AG09319 (cell line): ENCODE data around the gene IFNG-AS1.

Experiments used
- DNase-seq: peaks from one replicate; pipeline ENCODE4 v3.0.0-alpha.2; 2010; ENCODE audit warnings: low read depth; ENCODE audit errors: extremely low read depth
- TF ChIP-seq, protein P1 (sequence below): IDR thresholded peaks from 2 replicates; pipeline ENCODE4 v1.5.1; 2011; ENCODE audit warnings: low read depth, mild to moderate bottlenecking, inconsistent platforms, low read length, moderate library complexity

The IFNG-AS1 gene

GRCh38 chr12:68018315-68018714 is 29.1 kb downstream of the IFNG-AS1 start:
- no peak for DNase-seq
- TF ChIP-seq, protein P1, sequence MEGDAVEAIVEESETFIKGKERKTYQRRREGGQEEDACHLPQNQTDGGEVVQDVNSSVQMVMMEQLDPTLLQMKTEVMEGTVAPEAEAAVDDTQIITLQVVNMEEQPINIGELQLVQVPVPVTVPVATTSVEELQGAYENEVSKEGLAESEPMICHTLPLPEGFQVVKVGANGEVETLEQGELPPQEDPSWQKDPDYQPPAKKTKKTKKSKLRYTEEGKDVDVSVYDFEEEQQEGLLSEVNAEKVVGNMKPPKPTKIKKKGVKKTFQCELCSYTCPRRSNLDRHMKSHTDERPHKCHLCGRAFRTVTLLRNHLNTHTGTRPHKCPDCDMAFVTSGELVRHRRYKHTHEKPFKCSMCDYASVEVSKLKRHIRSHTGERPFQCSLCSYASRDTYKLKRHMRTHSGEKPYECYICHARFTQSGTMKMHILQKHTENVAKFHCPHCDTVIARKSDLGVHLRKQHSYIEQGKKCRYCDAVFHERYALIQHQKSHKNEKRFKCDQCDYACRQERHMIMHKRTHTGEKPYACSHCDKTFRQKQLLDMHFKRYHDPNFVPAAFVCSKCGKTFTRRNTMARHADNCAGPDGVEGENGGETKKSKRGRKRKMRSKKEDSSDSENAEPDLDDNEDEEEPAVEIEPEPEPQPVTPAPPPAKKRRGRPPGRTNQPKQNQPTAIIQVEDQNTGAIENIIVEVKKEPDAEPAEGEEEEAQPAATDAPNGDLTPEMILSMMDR, result no peak

DNA sequence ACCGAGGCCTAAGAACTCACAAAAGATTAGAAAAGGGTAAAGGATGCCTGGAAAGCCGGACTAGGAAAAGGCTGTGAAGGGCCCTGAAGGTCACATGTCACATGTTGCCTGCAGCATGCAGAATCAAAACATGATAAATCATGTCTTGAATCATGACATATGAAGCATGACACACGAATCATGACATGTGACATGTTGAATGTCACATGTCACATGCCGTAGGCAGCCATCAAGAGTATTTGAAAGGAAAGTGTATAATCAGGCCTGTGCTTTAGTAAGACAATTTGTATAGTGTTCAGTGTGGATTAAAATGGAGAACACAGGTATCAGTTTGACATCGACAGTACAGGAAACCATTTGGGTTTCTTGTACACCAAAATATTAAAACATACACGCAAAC is 30.8 kb downstream of the IFNG-AS1 start:
- DNase-seq, result no peak
- TF ChIP-seq, protein P1, result no peak

DNA sequence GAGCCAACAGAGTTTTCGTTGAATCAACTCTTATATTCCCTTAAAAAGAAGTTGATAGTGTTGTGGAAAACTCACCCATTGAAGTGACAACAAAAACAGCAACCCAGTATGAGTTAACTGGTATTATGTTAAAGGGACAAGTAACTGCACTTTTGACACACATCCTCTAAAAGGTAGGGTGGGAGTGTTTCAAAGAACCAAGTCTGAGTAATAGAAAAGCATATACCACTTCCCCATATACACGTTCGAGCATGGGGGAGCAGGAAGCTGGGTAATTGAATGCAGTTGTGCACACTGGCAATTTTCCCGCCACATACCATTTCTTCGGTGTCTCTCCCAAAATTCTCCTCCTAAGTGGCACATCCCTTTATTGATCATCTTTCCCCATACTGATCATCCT is 31.5 kb downstream of the IFNG-AS1 start:
- DNase-seq, result no peak
- TF ChIP-seq, protein P1, result no peak

- TF ChIP-seq, protein P1, result no peak
- DNase-seq, result no peak
Measured at GRCh38 chr12:68028647-68029046, 39.4 kb downstream of the IFNG-AS1 start.

DNA sequence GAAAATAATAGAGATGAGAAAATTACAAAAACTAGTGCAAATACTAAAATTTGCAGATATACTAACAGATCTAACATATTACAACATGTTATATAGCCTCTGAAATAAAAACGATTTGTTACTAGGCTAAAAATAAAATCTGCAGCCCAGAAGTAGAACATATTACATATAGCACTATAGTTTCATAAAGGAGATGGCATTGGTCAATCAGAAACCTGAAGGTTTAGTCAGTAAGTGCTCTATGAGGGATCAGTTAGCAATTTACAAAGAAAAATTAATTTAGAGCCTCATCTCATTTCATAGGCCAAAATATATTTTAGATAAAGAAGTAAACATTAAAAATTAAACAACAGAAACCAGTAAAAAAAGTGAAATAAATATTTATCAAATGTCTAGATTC is 41.0 kb downstream of the IFNG-AS1 start:
- TF ChIP-seq, protein P1, result no peak
- DNase-seq, result no peak

- DNase-seq, result no peak
- TF ChIP-seq, protein P1, result no peak
Measured at GRCh38 chr12:68031174-68031573, 41.9 kb downstream of the IFNG-AS1 start.

DNA sequence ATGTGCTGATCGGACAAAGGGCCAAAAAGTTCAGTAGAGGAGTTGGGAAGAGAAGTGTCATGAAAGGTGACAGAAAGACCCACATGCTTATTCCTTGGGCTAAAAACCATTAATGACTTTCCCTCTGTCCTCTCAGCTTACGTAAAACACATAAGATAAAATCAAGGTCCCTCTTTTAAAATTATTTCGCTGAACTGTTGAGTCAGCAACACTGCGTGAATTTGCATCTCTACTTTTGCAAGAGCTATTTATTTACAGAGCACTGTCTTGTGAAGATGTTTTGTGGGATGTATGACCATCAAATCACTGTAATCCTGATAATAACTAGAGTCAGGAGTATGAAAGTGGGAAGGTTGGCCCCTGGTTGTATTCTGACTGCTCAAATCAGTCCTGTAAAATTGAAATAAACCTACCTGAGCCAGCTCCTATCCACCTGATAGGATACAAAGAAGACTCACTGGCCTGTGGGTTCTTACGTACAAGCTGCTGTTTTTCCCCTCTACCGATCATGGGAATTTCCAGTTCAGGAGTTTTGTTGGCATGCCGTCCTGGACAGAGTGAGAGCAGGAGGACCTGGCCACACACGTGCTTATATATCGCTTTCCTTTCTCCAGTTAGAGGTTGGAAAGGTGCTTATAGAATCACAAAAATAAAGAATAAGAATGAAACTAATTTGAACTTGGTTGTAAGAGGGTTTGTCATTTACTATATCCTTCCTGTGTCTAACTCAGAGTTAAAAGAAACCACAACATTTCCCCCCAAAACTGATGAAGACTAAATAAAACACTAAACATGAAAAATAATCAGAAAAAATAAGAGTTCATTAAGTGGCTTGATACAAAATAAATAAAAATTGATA is 42.9 kb downstream of the IFNG-AS1 start:
- DNase-seq, result no peak
- TF ChIP-seq, protein P1, result no peak
